NT2/D1 (cell line): ENCODE data around the gene ROR1.

Experiments
- SUZ12 ChIP-seq: IDR thresholded peaks from 2 replicates; pipeline ENCODE4 v1.6.1; 2011; ENCODE audit not compliant: insufficient read length, insufficient read depth; ENCODE audit errors: extremely low read depth
- YY1 ChIP-seq: IDR thresholded peaks from 2 replicates; pipeline ENCODE4 v1.6.1; 2011; ENCODE audit not compliant: insufficient read length, insufficient read depth
- ZNF274 ChIP-seq: IDR thresholded peaks from 2 replicates; pipeline ENCODE4 v1.6.1; 2011; ENCODE audit warnings: mild to moderate bottlenecking, low read depth, low read length

- TF ChIP-seq YY1, result no peak
- no peak for TF ChIP-seq SUZ12
- TF ChIP-seq ZNF274, result no peak
These were observed 387.6 kb downstream of the ROR1 start for GRCh38 chr1:64161357-64161941.
